Immature natural killer cell (primary cell): ENCODE results near the gene MST1. TPM values are rescaled to one million over a fixed set of nuclear protein-coding genes. Genes with fewer than 3 reads are reported as not detected.
A peak's percentile ranks its signal among the peaks of the same experiment; 100 is the strongest.

Experiments
- DNase-seq, 3 donors: peaks; one replicate each; pipeline ENCODE4 v3.0.0; 2022; ENCODE audit warnings: mixed read lengths in 1 of 3
- H3K27ac Mint-ChIP-seq, 6 donors: one replicate each; pipeline ENCODE4 v1.8.0; 2020; ENCODE audit warnings: mixed read lengths in 6 of 6, mild to moderate bottlenecking in 5 of 6, inconsistent platforms in 4 of 6, moderate library complexity in 3 of 6
- H3K27me3 Mint-ChIP-seq, 3 donors: one replicate each; pipeline ENCODE4 v1.8.0; 2020 to 2021; ENCODE audit warnings: low read depth in 3 of 3, mild to moderate bottlenecking in 3 of 3, mixed read lengths in 3 of 3, moderate library complexity in 3 of 3, inconsistent platforms in 1 of 3
- H3K36me3 Mint-ChIP-seq, 3 donors: one replicate each; pipeline ENCODE4 v1.8.0; 2020; ENCODE audit warnings: mixed read lengths in 3 of 3, inconsistent platforms in 2 of 3, mild to moderate bottlenecking in 2 of 3
- H3K4me1 Mint-ChIP-seq, 2 donors: one replicate each; pipeline ENCODE4 v1.8.0; 2020; ENCODE audit warnings: inconsistent platforms in 2 of 2, mild to moderate bottlenecking in 2 of 2, mixed read lengths in 2 of 2, moderate library complexity in 1 of 2
- H3K4me3 Mint-ChIP-seq, 5 donors: one replicate each; pipeline ENCODE4 v1.8.0; 2020; ENCODE audit warnings: mild to moderate bottlenecking in 5 of 5, mixed read lengths in 5 of 5, inconsistent platforms in 3 of 5, moderate library complexity in 3 of 5
- H3K9me3 Mint-ChIP-seq, 6 donors: one replicate each; pipeline ENCODE4 v1.8.0; 2020; ENCODE audit warnings: mild to moderate bottlenecking in 6 of 6, mixed read lengths in 6 of 6, inconsistent platforms in 4 of 6, moderate library complexity in 3 of 6
- polyA plus RNA-seq, 3 donors: library from polyadenylated mRNA; unstranded; fragments of 300-500 nt; fragmentation: Illumina TruSeq; gene quantifications; one replicate each; pipeline ENCODE4 v1.2.3, GENCODE V29; 2021

Gene MST1
- polyA plus RNA-seq, 3 donors from 2014 or later = 0.19 to 1.3 TPM; not detected in 1

DNA sequence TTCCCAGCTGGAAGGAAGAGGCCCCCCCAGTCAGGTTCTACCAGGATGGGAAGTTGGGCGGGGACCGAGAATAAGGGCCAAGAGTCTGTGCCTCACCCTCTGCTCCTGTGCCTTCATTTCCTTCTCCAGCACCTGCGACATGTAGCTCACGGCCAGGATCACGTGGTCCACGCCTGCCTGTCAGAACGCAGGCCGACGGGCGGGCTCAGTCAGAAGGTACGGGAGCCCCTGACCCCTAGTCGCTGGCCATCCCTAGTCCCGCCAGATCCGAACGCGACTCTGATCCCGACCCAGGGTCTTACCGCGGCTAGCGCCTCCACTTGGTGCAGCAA, 34.0 kb upstream of the MST1 start:
- H3K27ac Mint-ChIP-seq = peak overlapping the region; percentile 85 to 97 (median 94)
- H3K4me1 Mint-ChIP-seq = peaks cover 37 to 44% of the 10 kb centered on the region in 2 donors
- DNase-seq = peak; percentile 36 to 42 (median 40)
- no peaks in the 10 kb centered on the region for H3K36me3 Mint-ChIP-seq
- H3K9me3 Mint-ChIP-seq = peaks cover 0 to 1% (median 0%) of the 10 kb centered on the region in 6 donors
- H3K4me3 Mint-ChIP-seq = peak overlapping the region; percentile 92 to 95 (median 92)
- peaks cover 4 to 11% (median 6%) of the 10 kb centered on the region in 3 donors for H3K27me3 Mint-ChIP-seq

DNA sequence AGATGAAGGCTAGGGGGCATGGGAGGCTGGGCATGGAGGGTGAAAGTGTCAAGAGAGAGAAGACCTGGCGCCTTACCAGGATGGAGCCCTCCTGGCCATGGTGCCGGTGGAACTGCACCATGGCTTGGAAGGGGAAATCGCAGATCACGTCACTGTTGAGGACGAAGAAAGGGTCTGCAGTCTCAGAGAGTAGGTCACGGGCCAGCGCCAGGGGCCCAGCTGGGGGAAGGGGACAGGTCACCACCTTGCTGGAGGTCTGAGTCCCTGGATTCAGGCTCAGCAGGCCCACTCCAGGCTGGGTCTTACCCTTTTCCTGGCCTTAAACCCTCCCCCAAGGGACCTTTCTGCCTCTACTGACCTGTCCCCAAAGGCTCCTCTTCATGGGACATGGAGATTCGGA, 33.6 kb upstream of the MST1 start:
- Mint-ChIP-seq H3K27me3 (peaks cover 4 to 11% (median 6%) of the 10 kb centered on the region in 3 donors), H3K27ac (peak overlapping the region; percentile 85 to 97 (median 94)), H3K9me3 (peaks cover 0 to 1% (median 0%) of the 10 kb centered on the region in 6 donors), H3K4me1 (peaks cover 37 to 44% of the 10 kb centered on the region in 2 donors), H3K36me3 (no peaks in the 10 kb centered on the region), H3K4me3 (peak overlapping the region; percentile 92 to 95 (median 92))
- DNase-seq = no peak

GRCh38 chr3:49721896-49722781, 32.9 kb upstream of the MST1 start:
- peak overlapping the region; percentile 80 to 95 (median 92) for H3K4me3 Mint-ChIP-seq

DNA sequence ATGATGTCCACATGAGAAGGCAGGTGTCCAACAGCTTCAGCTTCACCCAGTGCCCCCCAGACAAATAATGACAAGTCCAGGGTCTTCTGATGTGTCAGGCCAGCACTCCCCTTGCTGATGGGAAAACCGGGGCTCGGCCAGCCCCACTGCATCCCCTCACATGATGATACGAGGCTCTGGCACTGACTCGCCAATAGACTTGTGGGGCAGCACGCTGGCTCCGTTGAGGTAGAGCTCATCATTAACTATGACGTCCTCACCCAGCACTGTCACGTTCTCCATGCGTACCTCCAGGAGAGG, 32.3 kb upstream of the MST1 start:
- peaks cover 4 to 11% (median 6%) of the 10 kb centered on the region in 3 donors for H3K27me3 Mint-ChIP-seq
- H3K36me3 Mint-ChIP-seq = no peaks in the 10 kb centered on the region
- H3K9me3 Mint-ChIP-seq = peaks cover 0 to 1% (median 0%) of the 10 kb centered on the region in 6 donors
- peaks cover 37 to 44% of the 10 kb centered on the region in 2 donors for H3K4me1 Mint-ChIP-seq
- no peak for DNase-seq
- H3K4me3 Mint-ChIP-seq = peak overlapping the region in 3 of 5 donors; percentile 5 to 92 (median 25)
- H3K27ac Mint-ChIP-seq = peak overlapping the region in 2 of 6 donors; percentile 66

More at GRCh38 chr3:49721896-49722781, 32.9 kb upstream of the MST1 start:
- no peak for DNase-seq
- peak overlapping the region; percentile 85 to 97 (median 94) for H3K27ac Mint-ChIP-seq
- no peaks in the 10 kb centered on the region for H3K36me3 Mint-ChIP-seq
- peaks cover 4 to 11% (median 6%) of the 10 kb centered on the region in 3 donors for H3K27me3 Mint-ChIP-seq
- peaks cover 37 to 44% of the 10 kb centered on the region in 2 donors for H3K4me1 Mint-ChIP-seq
- peaks cover 0 to 1% (median 0%) of the 10 kb centered on the region in 6 donors for H3K9me3 Mint-ChIP-seq

GRCh38 chr3:49720855-49721595, 31.8 kb upstream of the MST1 start:
- H3K4me1 Mint-ChIP-seq = peaks cover 37 to 44% of the 10 kb centered on the region in 2 donors

GRCh38 chr3:49719214-49719884, 30.1 kb upstream of the MST1 start, which contains the start of gene AMIGO3:
Gene AMIGO3 (minus strand): TSS chr3:49719684. CDS start chr3:49719465, 219 bp downstream.
- Mint-ChIP-seq H3K36me3 (no peaks in the 10 kb centered on the region), H3K27ac (peak within 1 kb of the TSS; percentile 73 to 92 (median 80)), H3K9me3 (peaks cover 0 to 1% (median 0%) of the 10 kb centered on the region in 6 donors), H3K4me3 (peak within 1 kb of the TSS; percentile 89 to 93 (median 92)), H3K27me3 (peaks cover 4 to 9% (median 6%) of the 10 kb centered on the region in 3 donors), H3K4me1 (peaks cover 31 to 43% of the 10 kb centered on the region in 2 donors)
- peak; percentile 89 for DNase-seq

More at GRCh38 chr3:49720855-49721595, 31.8 kb upstream of the MST1 start:
- peak overlapping the region in 5 of 6 donors; percentile 28 to 69 (median 66) for H3K27ac Mint-ChIP-seq
- peaks cover 0 to 1% (median 0%) of the 10 kb centered on the region in 6 donors for H3K9me3 Mint-ChIP-seq
- H3K27me3 Mint-ChIP-seq = peaks cover 4 to 11% (median 6%) of the 10 kb centered on the region in 3 donors
- H3K4me3 Mint-ChIP-seq = peak overlapping the region in 4 of 5 donors; percentile 0 to 38 (median 24)
- H3K36me3 Mint-ChIP-seq = no peaks in the 10 kb centered on the region
- DNase-seq = no peak

DNA sequence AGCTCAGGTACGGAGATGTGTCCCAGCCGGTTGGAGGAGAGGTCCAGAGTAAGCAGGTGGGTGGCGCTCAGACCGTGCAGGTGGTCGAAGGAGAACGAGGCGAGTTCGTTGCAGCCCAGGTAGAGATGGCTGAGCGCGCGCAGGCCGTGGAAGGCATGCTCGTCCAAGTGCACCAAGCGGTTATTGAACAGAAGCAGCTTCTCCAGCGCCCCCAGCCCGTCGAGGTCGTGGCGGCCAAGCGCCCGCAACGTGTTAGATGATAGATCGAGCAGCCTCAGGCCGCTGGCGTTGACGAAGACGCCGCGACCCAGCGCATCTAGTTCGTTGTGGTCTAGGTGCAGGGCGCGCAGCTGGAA, 29.6 kb upstream of the MST1 start:
- DNase-seq = no peak
- H3K27ac Mint-ChIP-seq = peak overlapping the region in 5 of 6 donors; percentile 24 to 92 (median 77)
- peaks cover 28 to 43% of the 10 kb centered on the region in 2 donors for H3K4me1 Mint-ChIP-seq
- peaks cover 3 to 8% (median 4%) of the 10 kb centered on the region in 3 donors for H3K27me3 Mint-ChIP-seq
- H3K4me3 Mint-ChIP-seq = peak overlapping the region; percentile 89 to 93 (median 92)
- H3K36me3 Mint-ChIP-seq = no peaks in the 10 kb centered on the region
- peaks cover 0 to 1% (median 0%) of the 10 kb centered on the region in 6 donors for H3K9me3 Mint-ChIP-seq

DNA sequence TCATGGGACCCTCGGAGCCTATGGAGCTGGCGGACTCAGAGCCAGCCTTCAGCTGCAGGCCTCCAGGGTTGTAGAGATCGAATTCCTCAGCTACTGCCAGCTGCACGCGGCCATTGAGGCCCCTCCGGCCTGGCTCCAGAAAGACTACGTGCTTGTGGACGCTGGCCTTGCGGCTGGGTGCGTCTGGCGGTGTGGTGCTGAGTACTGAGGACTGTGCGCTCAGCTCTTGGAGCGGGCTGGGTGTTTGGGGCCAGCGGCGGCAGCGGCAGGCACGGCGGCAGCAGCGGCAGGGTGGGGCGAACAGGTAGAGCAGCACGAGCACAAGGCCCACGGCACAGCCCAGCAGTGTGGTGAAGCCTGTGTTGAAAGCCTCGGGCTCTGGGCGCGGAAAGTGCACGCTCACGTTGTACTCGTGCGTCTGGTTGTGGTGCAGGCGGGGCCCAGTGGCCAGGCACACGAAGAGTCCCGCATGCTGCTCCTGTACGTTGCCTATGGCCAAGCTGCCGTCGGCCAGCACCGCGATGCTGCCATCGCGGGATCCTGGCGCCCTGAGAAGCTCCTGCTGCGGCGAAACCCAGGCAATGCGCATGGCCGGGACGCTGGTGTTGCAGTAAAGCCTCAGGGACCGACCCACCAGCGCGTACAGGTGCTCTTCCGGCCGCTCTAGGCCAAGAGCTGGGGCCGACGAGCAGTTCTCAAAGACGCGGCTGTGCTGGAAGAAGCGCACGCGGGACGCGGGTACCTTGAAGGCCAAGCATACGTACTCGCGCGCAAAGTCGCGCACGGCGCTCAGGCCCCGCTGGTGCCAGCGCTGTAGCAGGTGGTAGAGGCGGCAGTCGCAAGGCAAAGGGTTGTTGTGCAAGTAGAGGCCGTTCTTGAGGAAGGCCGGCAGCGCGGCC, 28.9 kb upstream of the MST1 start:
- H3K36me3 Mint-ChIP-seq = no peaks in the 10 kb centered on the region
- peaks cover 26 to 41% of the 10 kb centered on the region in 2 donors for H3K4me1 Mint-ChIP-seq
- peak overlapping the region in 3 of 6 donors; percentile 73 to 80 (median 77) for H3K27ac Mint-ChIP-seq
- peaks cover 0 to 1% (median 0%) of the 10 kb centered on the region in 6 donors for H3K9me3 Mint-ChIP-seq
- no peak for DNase-seq
- H3K4me3 Mint-ChIP-seq = peak overlapping the region; percentile 89 to 93 (median 92)
- H3K27me3 Mint-ChIP-seq = peaks cover 0 to 6% (median 1%) of the 10 kb centered on the region in 3 donors

GRCh38 chr3:49717211-49717958, 28.1 kb upstream of the MST1 start:
- Mint-ChIP-seq H3K4me1 (peaks cover 26 to 39% of the 10 kb centered on the region in 2 donors), H3K36me3 (no peaks in the 10 kb centered on the region), H3K9me3 (peaks cover 0 to 1% (median 0%) of the 10 kb centered on the region in 6 donors), H3K27me3 (peaks cover 0 to 2% (median 0%) of the 10 kb centered on the region in 3 donors), H3K27ac (no peak overlapping the region), H3K4me3 (peak overlapping the region in 4 of 5 donors; percentile 12 to 57 (median 34))
- DNase-seq = no peak

DNA sequence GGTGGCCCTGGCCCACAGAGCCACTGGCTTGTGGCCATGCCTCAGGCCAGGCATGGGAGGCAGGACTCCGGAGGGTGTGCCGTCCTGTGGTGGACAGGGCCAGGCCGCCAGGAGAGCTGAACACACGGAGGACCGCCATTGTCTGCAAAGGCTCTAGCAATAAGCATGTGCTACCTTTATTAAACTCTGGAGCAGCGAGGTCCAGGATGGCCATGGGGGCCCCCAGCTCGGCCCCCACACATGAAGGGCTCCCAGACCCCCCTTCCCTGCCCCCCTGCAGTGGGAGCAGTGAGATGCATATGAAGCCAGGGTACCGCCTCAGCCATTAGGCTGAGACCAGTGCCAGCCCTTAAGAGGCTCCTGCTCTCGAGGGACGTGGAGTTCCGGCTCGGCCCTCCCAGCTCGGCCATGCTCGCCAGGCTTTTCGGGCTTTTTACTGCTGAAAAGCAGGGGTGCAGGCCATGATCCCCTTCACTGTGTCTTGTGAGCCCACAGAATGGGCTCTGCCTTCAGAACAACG, 27.5 kb upstream of the MST1 start:
- Mint-ChIP-seq H3K27ac (no peak overlapping the region), H3K4me1 (peaks cover 32 to 41% of the 10 kb centered on the region in 2 donors), H3K36me3 (no peaks in the 10 kb centered on the region), H3K4me3 (no peak overlapping the region), H3K9me3 (peaks cover 0 to 1% (median 0%) of the 10 kb centered on the region in 6 donors), H3K27me3 (peaks cover 0 to 2% (median 0%) of the 10 kb centered on the region in 3 donors)
- DNase-seq = no peak

DNA sequence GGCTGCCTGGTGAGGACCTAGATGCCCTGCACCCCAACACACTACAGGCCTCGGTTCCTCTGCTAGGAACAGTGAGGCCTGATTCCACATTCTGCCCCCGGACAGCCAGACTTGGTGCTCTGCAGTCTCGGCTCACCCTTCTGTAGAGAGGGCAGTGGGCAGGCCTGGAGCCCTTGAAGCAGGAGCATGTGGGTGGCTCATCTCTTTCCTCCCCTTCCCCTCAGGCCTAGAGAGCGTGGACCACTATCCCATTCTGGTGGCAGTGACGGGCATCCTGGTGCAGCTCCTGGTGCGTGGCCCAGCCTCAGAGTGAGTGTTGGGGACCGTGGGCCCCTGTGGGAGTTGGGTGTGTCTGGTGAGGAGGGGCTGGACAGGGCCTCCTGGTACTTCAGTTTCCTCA, 26.9 kb upstream of the MST1 start:
- no peak overlapping the region for H3K4me3 Mint-ChIP-seq

More for the DNA sequence above, 26.9 kb upstream of the MST1 start:
- no peak overlapping the region for H3K27ac Mint-ChIP-seq
- DNase-seq = no peak
- no peaks in the 10 kb centered on the region for H3K36me3 Mint-ChIP-seq
- H3K4me1 Mint-ChIP-seq = peaks cover 38 to 44% of the 10 kb centered on the region in 2 donors
- no peaks in the 10 kb centered on the region for H3K9me3 Mint-ChIP-seq
- peaks cover 0 to 2% (median 0%) of the 10 kb centered on the region in 3 donors for H3K27me3 Mint-ChIP-seq
